ENCODE data around the gene LRBA. TPM values are rescaled to one million over a fixed set of nuclear protein-coding genes. Genes with fewer than 3 reads are reported as not detected.

LRBA gene
- total RNA-seq, 4 donors from 2014 or later, result 8.5 to 18.0 (median 11.9) TPM

DNA sequence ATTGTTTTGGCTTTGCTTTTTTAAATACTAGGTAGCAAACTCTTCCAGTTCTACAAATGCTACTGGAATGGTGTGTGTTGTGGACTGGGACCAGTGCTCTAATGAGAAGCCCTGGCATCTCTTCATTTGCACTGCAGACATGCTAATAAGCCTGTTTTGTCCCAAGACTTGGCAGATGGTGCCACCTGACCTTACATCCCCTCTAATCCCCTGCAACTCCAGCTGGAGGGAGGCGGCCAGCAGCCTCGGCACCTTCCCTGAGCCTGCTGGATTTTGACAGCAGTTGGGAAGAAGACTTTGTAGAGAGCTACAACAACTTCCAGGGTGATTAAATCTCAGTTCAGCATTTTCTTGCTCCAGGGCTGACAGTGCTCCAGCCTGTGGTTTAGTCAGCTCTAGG is 736.9 kb downstream of the LRBA start:
- Histone ChIP-seq H3K27ac (no peak overlapping the region), H3K36me3 (no peaks in the 10 kb centered on the region), H3K9me3 (no peaks in the 10 kb centered on the region), H3K4me3 (no peak overlapping the region), H3K4me1 (no peaks in the 10 kb centered on the region), H3K27me3 (no peaks in the 10 kb centered on the region)
- ATAC-seq (no peak), DNase-seq (no peak)
- in situ Hi-C loops (cut with MboI; ENCODE audit: low sequenced_read_pairs in 4 of 4), result loop anchor here in 2 of 4 donors (25.0 kb wide), 1 partner anchor 584 kb away; no protein-coding TSS in a partner anchor
- TF ChIP-seq POLR2A (IDR thresholded peaks at IDR 0.05), result no peak
- TF ChIP-seq, protein P1, sequence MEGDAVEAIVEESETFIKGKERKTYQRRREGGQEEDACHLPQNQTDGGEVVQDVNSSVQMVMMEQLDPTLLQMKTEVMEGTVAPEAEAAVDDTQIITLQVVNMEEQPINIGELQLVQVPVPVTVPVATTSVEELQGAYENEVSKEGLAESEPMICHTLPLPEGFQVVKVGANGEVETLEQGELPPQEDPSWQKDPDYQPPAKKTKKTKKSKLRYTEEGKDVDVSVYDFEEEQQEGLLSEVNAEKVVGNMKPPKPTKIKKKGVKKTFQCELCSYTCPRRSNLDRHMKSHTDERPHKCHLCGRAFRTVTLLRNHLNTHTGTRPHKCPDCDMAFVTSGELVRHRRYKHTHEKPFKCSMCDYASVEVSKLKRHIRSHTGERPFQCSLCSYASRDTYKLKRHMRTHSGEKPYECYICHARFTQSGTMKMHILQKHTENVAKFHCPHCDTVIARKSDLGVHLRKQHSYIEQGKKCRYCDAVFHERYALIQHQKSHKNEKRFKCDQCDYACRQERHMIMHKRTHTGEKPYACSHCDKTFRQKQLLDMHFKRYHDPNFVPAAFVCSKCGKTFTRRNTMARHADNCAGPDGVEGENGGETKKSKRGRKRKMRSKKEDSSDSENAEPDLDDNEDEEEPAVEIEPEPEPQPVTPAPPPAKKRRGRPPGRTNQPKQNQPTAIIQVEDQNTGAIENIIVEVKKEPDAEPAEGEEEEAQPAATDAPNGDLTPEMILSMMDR (IDR thresholded peaks at IDR 0.05 in 4 of 5, conservative IDR thresholded peaks at IDR 0.05 in 1 of 5), result no peak
- intact Hi-C loops (cut with DNase I; ENCODE audit: low total_unique reads), result no loop called here

- Histone ChIP-seq H3K4me1 (no peaks in the 10 kb centered on the region), H3K9me3 (no peaks in the 10 kb centered on the region), H3K36me3 (peaks cover 0 to 3% of the 10 kb centered on the region in 2 donors), H3K27ac (no peak overlapping the region), H3K4me3 (no peak overlapping the region), H3K27me3 (no peaks in the 10 kb centered on the region)
- TF ChIP-seq POLR2A (IDR thresholded peaks at IDR 0.05), result no peak
- TF ChIP-seq, protein P1 (IDR thresholded peaks at IDR 0.05 in 4 of 5, conservative IDR thresholded peaks at IDR 0.05 in 1 of 5), result no peak
- intact Hi-C loops (cut with DNase I; ENCODE audit: low total_unique reads) (no loop called here), in situ Hi-C loops (cut with MboI; ENCODE audit: low sequenced_read_pairs in 4 of 4) (no loop called here)
- ATAC-seq (no peak), DNase-seq (no peak)
These were observed 746.6 kb downstream of the LRBA start for GRCh38 chr4:150268444-150268843.

- no peaks in the 10 kb centered on the region for H3K4me1 ChIP-seq
- H3K36me3 ChIP-seq, result peaks cover 0 to 3% of the 10 kb centered on the region in 2 donors
- DNase-seq, result no peak
- no peaks in the 10 kb centered on the region for H3K9me3 ChIP-seq
- no peak overlapping the region for H3K4me3 ChIP-seq
- no peaks in the 10 kb centered on the region for H3K27me3 ChIP-seq
- no peak overlapping the region for H3K27ac ChIP-seq
- ATAC-seq, result no peak
- in situ Hi-C loops (cut with MboI; ENCODE audit: low sequenced_read_pairs in 4 of 4) (no loop called here), intact Hi-C loops (cut with DNase I; ENCODE audit: low total_unique reads) (no loop called here)
- TF ChIP-seq POLR2A (IDR thresholded peaks at IDR 0.05), result no peak
- TF ChIP-seq, protein P1 (IDR thresholded peaks at IDR 0.05 in 4 of 5, conservative IDR thresholded peaks at IDR 0.05 in 1 of 5), result no peak
These were observed 749.3 kb downstream of the LRBA start for GRCh38 chr4:150265806-150266205.

GRCh38 chr4:150264595-150265161 is 750.4 kb downstream of the LRBA start:
- Histone ChIP-seq H3K27me3 (no peaks in the 10 kb centered on the region), H3K27ac (no peak overlapping the region), H3K9me3 (no peaks in the 10 kb centered on the region), H3K4me1 (no peaks in the 10 kb centered on the region), H3K36me3 (peaks cover 0 to 3% of the 10 kb centered on the region in 2 donors), H3K4me3 (no peak overlapping the region)
- intact Hi-C loops (cut with DNase I; ENCODE audit: low total_unique reads), result no loop called here
- DNase-seq (no peak), ATAC-seq (no peak)
- TF ChIP-seq, protein P1 (IDR thresholded peaks at IDR 0.05 in 4 of 5, conservative IDR thresholded peaks at IDR 0.05 in 1 of 5), result no peak
- TF ChIP-seq POLR2A (IDR thresholded peaks at IDR 0.05), result no peak
- in situ Hi-C loops (cut with MboI; ENCODE audit: low sequenced_read_pairs in 4 of 4), result no loop called here

DNA sequence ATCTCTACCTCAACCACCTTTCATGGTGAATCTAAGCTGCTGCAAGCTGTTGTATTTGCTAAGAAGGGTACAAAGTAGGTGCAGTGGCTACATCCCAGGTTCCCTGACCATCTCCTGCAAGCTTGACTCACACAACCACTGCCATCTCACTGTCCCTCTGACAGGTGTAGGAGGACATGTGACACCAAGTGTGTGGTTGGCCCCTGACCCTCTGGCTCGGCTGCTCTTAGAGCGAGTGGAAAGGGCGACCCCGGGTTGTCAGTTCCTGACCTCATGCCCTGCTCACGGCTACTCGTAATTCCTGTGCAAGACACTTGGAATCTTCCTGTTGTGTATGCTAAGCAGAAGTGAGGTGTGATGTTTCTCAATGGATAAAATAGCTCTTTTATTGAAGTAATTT is 752.5 kb downstream of the LRBA start:
- no peak for TF ChIP-seq POLR2A (IDR thresholded peaks at IDR 0.05)
- TF ChIP-seq, protein P1 (IDR thresholded peaks at IDR 0.05 in 4 of 5, conservative IDR thresholded peaks at IDR 0.05 in 1 of 5), result no peak
- no peaks in the 10 kb centered on the region for H3K9me3 ChIP-seq
- no peaks in the 10 kb centered on the region for H3K27me3 ChIP-seq
- H3K4me1 ChIP-seq, result no peaks in the 10 kb centered on the region
- DNase-seq, result no peak
- peaks cover 0 to 3% of the 10 kb centered on the region in 2 donors for H3K36me3 ChIP-seq
- intact Hi-C loops (cut with DNase I; ENCODE audit: low total_unique reads) (no loop called here), in situ Hi-C loops (cut with MboI; ENCODE audit: low sequenced_read_pairs in 4 of 4) (no loop called here)
- no peak for ATAC-seq
- no peak overlapping the region for H3K27ac ChIP-seq
- no peak overlapping the region for H3K4me3 ChIP-seq

Data from gastrocnemius medialis (tissue), 4 donors.